Trophoblast cell (in vitro differentiated cells and primary cell): ENCODE measurements around the gene TUT1.

Experiments used
- DNase-seq, 2 donors: peaks; one replicate each; pipeline ENCODE4 v3.0.0-alpha.2; 2016
- H2AFZ ChIP-seq: 2 replicates; pipeline ENCODE4 v1.6.1; 2013; ENCODE audit warnings: low read length, moderate library complexity, mild to moderate bottlenecking; ENCODE audit not compliant: insufficient read depth, poor library complexity
- H2AK5ac ChIP-seq: 2 replicates; pipeline ENCODE4 v1.6.1; 2013; ENCODE audit warnings: mild to moderate bottlenecking, low read length
- H2BK120ac ChIP-seq: 2 replicates; pipeline ENCODE4 v1.6.1; 2013; ENCODE audit warnings: low read length, mild to moderate bottlenecking, moderate library complexity; ENCODE audit not compliant: insufficient read depth, poor library complexity
- H2BK12ac ChIP-seq: 2 replicates; pipeline ENCODE4 v1.6.1; 2013; ENCODE audit warnings: mild to moderate bottlenecking, low read length, moderate library complexity
- H2BK5ac ChIP-seq: 2 replicates; pipeline ENCODE4 v1.6.1; 2013; ENCODE audit warnings: low read length, low read depth, moderate library complexity, mild to moderate bottlenecking; ENCODE audit not compliant: poor library complexity
- H3K14ac ChIP-seq: 2 replicates; pipeline ENCODE4 v1.6.1; 2013; ENCODE audit warnings: mild to moderate bottlenecking, low read length
- H3K18ac ChIP-seq: 2 replicates; pipeline ENCODE4 v1.6.1; 2013; ENCODE audit warnings: mild to moderate bottlenecking, low read length
- H3K23ac ChIP-seq: 2 replicates; pipeline ENCODE4 v1.6.1; 2013; ENCODE audit warnings: low read length
- H3K27ac ChIP-seq: 2 replicates; pipeline ENCODE4 v1.5.1; 2013; ENCODE audit warnings: low read depth, mild to moderate bottlenecking, inconsistent platforms, low read length, moderate library complexity
- H3K27me3 ChIP-seq: 2 replicates; pipeline ENCODE4 v1.6.1; 2013; ENCODE audit warnings: inconsistent platforms, mild to moderate bottlenecking, low read length, moderate library complexity; ENCODE audit not compliant: insufficient read depth
- H3K36me3 ChIP-seq, 2 experiments: 1 replicate in 1 of 2; 2 replicates in 1 of 2; pipeline ENCODE4 v1.6.1; 2013; ENCODE audit warnings: low read length in 2 of 2, mild to moderate bottlenecking in 2 of 2, moderate library complexity in 1 of 2; ENCODE audit not compliant: insufficient read depth in 2 of 2, control insufficient read depth in 1 of 2
- H3K4ac ChIP-seq: 2 replicates; pipeline ENCODE4 v1.6.1; 2013; ENCODE audit warnings: low read depth, mild to moderate bottlenecking, low read length, moderate library complexity
- H3K4me1 ChIP-seq, 2 experiments: 1 replicate in 1 of 2; 2 replicates in 1 of 2; pipeline ENCODE4 v1.6.1; 2013; ENCODE audit warnings: low read length in 2 of 2, mild to moderate bottlenecking in 2 of 2, moderate library complexity in 1 of 2; ENCODE audit not compliant: insufficient read depth in 2 of 2, control insufficient read depth in 1 of 2
- H3K4me2 ChIP-seq: 2 replicates; pipeline ENCODE4 v1.6.1; 2013; ENCODE audit warnings: inconsistent platforms, mild to moderate bottlenecking, low read length, moderate library complexity
- H3K4me3 ChIP-seq: 2 replicates; pipeline ENCODE4 v1.5.1; 2013; ENCODE audit warnings: mild to moderate bottlenecking, low read depth, low read length, inconsistent platforms
- H3K79me1 ChIP-seq: one replicate; pipeline ENCODE4 v1.6.1; 2013; ENCODE audit warnings: low read length
- H3K79me2 ChIP-seq: 2 replicates; pipeline ENCODE4 v1.6.1; 2013; ENCODE audit warnings: low read length, mild to moderate bottlenecking; ENCODE audit not compliant: control insufficient read depth, insufficient read depth, poor library complexity
- H3K9ac ChIP-seq: 2 replicates; pipeline ENCODE4 v1.6.1; 2013; ENCODE audit warnings: mild to moderate bottlenecking, low read length
- H3K9me3 ChIP-seq: 2 replicates; pipeline ENCODE4 v1.6.1; 2013; ENCODE audit warnings: low read depth, mild to moderate bottlenecking, control low read depth, inconsistent platforms, low read length; ENCODE audit not compliant: insufficient read depth
- H4K12ac ChIP-seq: 2 replicates; pipeline ENCODE4 v1.6.1; 2013; ENCODE audit warnings: low read depth, mild to moderate bottlenecking, low read length, moderate library complexity
- H4K8ac ChIP-seq: 2 replicates; pipeline ENCODE4 v1.6.1; 2013; ENCODE audit warnings: low read depth, mild to moderate bottlenecking, low read length, moderate library complexity
- H4K91ac ChIP-seq: one replicate; pipeline ENCODE4 v1.6.1; 2013; ENCODE audit warnings: low read depth, mild to moderate bottlenecking, low read length, moderate library complexity
- WGBS: extraction: QIAGEN DNeasy Blood & Tissue Kit; methylation state at CpG from one replicate; pipeline ENCODE4 v1.1.7; 2013; ENCODE audit warnings: missing lambda C conversion rate; ENCODE audit not compliant: insufficient read length, insufficient coverage; ENCODE audit errors: extremely low coverage; 5-methylcytosine and 5-hydroxymethylcytosine counted together

Gene TUT1

GRCh38 chr11:62539238-62539925 lies 51.9 kb downstream of the TUT1 start:
- peaks cover 8% of the 10 kb centered on the region for H3K9me3 ChIP-seq
- H3K4me1 ChIP-seq, result peaks cover 30 to 46% of the 10 kb centered on the region in 2 experiments
- H3K79me2 ChIP-seq, result peaks cover 71% of the 10 kb centered on the region
- H3K4ac ChIP-seq, result peak overlapping the region; percentile 99
- no peak overlapping the region for H2BK12ac ChIP-seq
- H3K4me2 ChIP-seq, result peak overlapping the region; percentile 23
- H3K18ac ChIP-seq, result peak overlapping the region; percentile 27
- no peaks in the 10 kb centered on the region for H3K27me3 ChIP-seq
- no peak overlapping the region for H2AK5ac ChIP-seq
- H2BK5ac ChIP-seq, result no peak overlapping the region
- no peak overlapping the region for H2BK120ac ChIP-seq
- no peak overlapping the region for H4K8ac ChIP-seq
- peaks cover 70 to 71% of the 10 kb centered on the region in 2 experiments for H3K36me3 ChIP-seq
- no peak overlapping the region for H3K9ac ChIP-seq
- H3K27ac ChIP-seq, result peak overlapping the region; percentile 18
- no peak overlapping the region for H2AFZ ChIP-seq
- peak in 1 of 2 donors; percentile 35 for DNase-seq
- no peak overlapping the region for H4K91ac ChIP-seq
- peaks cover 22% of the 10 kb centered on the region for H3K79me1 ChIP-seq
- H3K14ac ChIP-seq, result peak overlapping the region; percentile 49
- no peak overlapping the region for H3K4me3 ChIP-seq
- no peak overlapping the region for H4K12ac ChIP-seq
- no CpG with 5 or more reads among the region's 13 CpGs for WGBS
- no peak overlapping the region for H3K23ac ChIP-seq

GRCh38 chr11:62538470-62539237 lies 52.7 kb downstream of the TUT1 start:
- no peak overlapping the region for H2AFZ ChIP-seq
- no peak overlapping the region for H3K23ac ChIP-seq
- no peak overlapping the region for H2BK5ac ChIP-seq
- no peak overlapping the region for H3K14ac ChIP-seq
- H3K27me3 ChIP-seq, result no peaks in the 10 kb centered on the region
- no peak overlapping the region for H3K4me3 ChIP-seq
- no peak overlapping the region for H4K91ac ChIP-seq
- peak overlapping the region; percentile 88 for H3K4ac ChIP-seq
- no peak overlapping the region for H3K18ac ChIP-seq
- H3K9me3 ChIP-seq, result peaks cover 8% of the 10 kb centered on the region
- H3K27ac ChIP-seq, result no peak overlapping the region
- peaks cover 16% of the 10 kb centered on the region for H3K79me1 ChIP-seq
- H3K36me3 ChIP-seq, result peaks cover 74 to 76% of the 10 kb centered on the region in 2 experiments
- H4K12ac ChIP-seq, result no peak overlapping the region
- peaks cover 64% of the 10 kb centered on the region for H3K79me2 ChIP-seq
- H2AK5ac ChIP-seq, result no peak overlapping the region
- H3K4me1 ChIP-seq, result peaks cover 29 to 46% of the 10 kb centered on the region in 2 experiments
- no peak overlapping the region for H3K9ac ChIP-seq
- no peak overlapping the region for H2BK120ac ChIP-seq
- peak overlapping the region; percentile 22 for H3K4me2 ChIP-seq
- DNase-seq, result no peak
- H2BK12ac ChIP-seq, result no peak overlapping the region
- no peak overlapping the region for H4K8ac ChIP-seq
- WGBS, result no CpG with 5 or more reads among the region's 19 CpGs

- H3K9me3 ChIP-seq, result peaks cover 3% of the 10 kb centered on the region
- no peak overlapping the region for H3K9ac ChIP-seq
- H3K79me2 ChIP-seq, result peaks cover 44% of the 10 kb centered on the region
- no peak overlapping the region for H2AK5ac ChIP-seq
- no peak overlapping the region for H2BK120ac ChIP-seq
- no peak overlapping the region for H3K4me3 ChIP-seq
- H3K27me3 ChIP-seq, result no peaks in the 10 kb centered on the region
- no peak overlapping the region for H3K27ac ChIP-seq
- H3K36me3 ChIP-seq, result peaks cover 83 to 84% of the 10 kb centered on the region in 2 experiments
- H3K18ac ChIP-seq, result no peak overlapping the region
- H3K79me1 ChIP-seq, result peaks cover 4% of the 10 kb centered on the region
- H2BK5ac ChIP-seq, result no peak overlapping the region
- H4K8ac ChIP-seq, result no peak overlapping the region
- no peak for DNase-seq
- peaks cover 18 to 29% of the 10 kb centered on the region in 2 experiments for H3K4me1 ChIP-seq
- no peak overlapping the region for H4K91ac ChIP-seq
- H3K23ac ChIP-seq, result no peak overlapping the region
- WGBS, result no CpG with 5 or more reads among the region's 21 CpGs
- no peak overlapping the region for H2BK12ac ChIP-seq
- H3K14ac ChIP-seq, result no peak overlapping the region
- H4K12ac ChIP-seq, result no peak overlapping the region
- peak overlapping the region; percentile 4 for H3K4ac ChIP-seq
- H2AFZ ChIP-seq, result no peak overlapping the region
- H3K4me2 ChIP-seq, result no peak overlapping the region
Measured at GRCh38 chr11:62536301-62536957, 54.9 kb downstream of the TUT1 start.

GRCh38 chr11:62535802-62536201 lies 55.5 kb downstream of the TUT1 start:
- Histone ChIP-seq H3K4me3 (no peak overlapping the region), H3K4ac (no peak overlapping the region), H4K12ac (no peak overlapping the region), H3K4me2 (no peak overlapping the region), H3K79me1 (peaks cover 4% of the 10 kb centered on the region), H3K27me3 (no peaks in the 10 kb centered on the region), H3K9ac (no peak overlapping the region), H4K91ac (no peak overlapping the region), H2AK5ac (no peak overlapping the region), H3K23ac (no peak overlapping the region), H3K79me2 (peaks cover 38% of the 10 kb centered on the region), H3K4me1 (peaks cover 12 to 23% of the 10 kb centered on the region in 2 experiments), H2AFZ (no peak overlapping the region), H3K36me3 (peaks cover 83 to 85% of the 10 kb centered on the region in 2 experiments), H3K9me3 (peaks cover 4% of the 10 kb centered on the region), H4K8ac (no peak overlapping the region), H2BK120ac (no peak overlapping the region), H2BK12ac (no peak overlapping the region), H3K14ac (no peak overlapping the region), H2BK5ac (no peak overlapping the region), H3K27ac (no peak overlapping the region), H3K18ac (no peak overlapping the region)
- DNase-seq, result no peak
- no CpG with 5 or more reads among the region's 12 CpGs for WGBS
